Uterus (tissue), 2 donors: ENCODE data around the gene CACNA1C.

ENCODE experiments used
- POLR2A ChIP-seq, 2 donors: fragments of 450-650 bp; IDR thresholded peaks; one replicate each; pipeline ENCODE4 v1.6.1; 2016; ENCODE audit warnings: antibody characterized with exemption in 2 of 2, mild to moderate bottlenecking in 1 of 2, moderate library complexity in 1 of 2
- TF ChIP-seq, protein P1 (sequence below), 4 experiments: fragments of 200-600 bp in 2 of 4; fragments of 450-650 bp in 2 of 4; sonication (generic) in 2 of 4; IDR thresholded peaks; one replicate each; pipeline ENCODE4 v1.5.1; 2016 to 2019; ENCODE audit warnings: antibody characterized with exemption in 4 of 4, mild to moderate bottlenecking in 2 of 4, moderate library complexity in 1 of 4

- TF ChIP-seq, protein P1, sequence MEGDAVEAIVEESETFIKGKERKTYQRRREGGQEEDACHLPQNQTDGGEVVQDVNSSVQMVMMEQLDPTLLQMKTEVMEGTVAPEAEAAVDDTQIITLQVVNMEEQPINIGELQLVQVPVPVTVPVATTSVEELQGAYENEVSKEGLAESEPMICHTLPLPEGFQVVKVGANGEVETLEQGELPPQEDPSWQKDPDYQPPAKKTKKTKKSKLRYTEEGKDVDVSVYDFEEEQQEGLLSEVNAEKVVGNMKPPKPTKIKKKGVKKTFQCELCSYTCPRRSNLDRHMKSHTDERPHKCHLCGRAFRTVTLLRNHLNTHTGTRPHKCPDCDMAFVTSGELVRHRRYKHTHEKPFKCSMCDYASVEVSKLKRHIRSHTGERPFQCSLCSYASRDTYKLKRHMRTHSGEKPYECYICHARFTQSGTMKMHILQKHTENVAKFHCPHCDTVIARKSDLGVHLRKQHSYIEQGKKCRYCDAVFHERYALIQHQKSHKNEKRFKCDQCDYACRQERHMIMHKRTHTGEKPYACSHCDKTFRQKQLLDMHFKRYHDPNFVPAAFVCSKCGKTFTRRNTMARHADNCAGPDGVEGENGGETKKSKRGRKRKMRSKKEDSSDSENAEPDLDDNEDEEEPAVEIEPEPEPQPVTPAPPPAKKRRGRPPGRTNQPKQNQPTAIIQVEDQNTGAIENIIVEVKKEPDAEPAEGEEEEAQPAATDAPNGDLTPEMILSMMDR (IDR thresholded peaks at IDR 0.05), result no peak
- no peak for TF ChIP-seq POLR2A (IDR thresholded peaks at IDR 0.05)
Observed at GRCh38 chr12:2574355-2574935, 521.7 kb downstream of the CACNA1C start.
